LNCaP clone FGC (cell line): ENCODE measurements around the gene ZNF708.
"Not testable (repeated sequence)": the region's sequence is repeated elsewhere in the genome, so short reads cannot be mapped to it uniquely, and the experiment has no call there.

Experiments
- DNase-seq: peaks from one replicate; pipeline ENCODE4 v3.0.0-alpha.2; 2011; ENCODE audit warnings: low read depth
- H3K4me3 ChIP-seq: 2 replicates; pipeline ENCODE4 v1.5.1; 2011; ENCODE audit warnings: mild to moderate bottlenecking, low read depth, low read length, control low read depth
- CTCF ChIP-seq: IDR thresholded peaks from 2 replicates; pipeline ENCODE4 v1.5.1; 2012; ENCODE audit warnings: mild to moderate bottlenecking; ENCODE audit not compliant: control insufficient read depth, insufficient read depth; ENCODE audit errors: extremely low read depth

The ZNF708 gene

GRCh38 chr19:21328885-21329605 is at the start of gene ZNF708:
ZNF708 (minus strand) TSS chr19:21329410; CDS start chr19:21329212, 198 bp downstream.
- peak; percentile 86 for DNase-seq
- TF ChIP-seq CTCF = no peak
- H3K4me3 ChIP-seq = peak within 1 kb of the TSS; percentile 68

- TF ChIP-seq CTCF = no peak
- H3K4me3 ChIP-seq = no peak overlapping the region
- no peak for DNase-seq
Measured at GRCh38 chr19:21362291-21362690, 33.1 kb upstream of the ZNF708 start.

- peak; percentile 95 for DNase-seq
- peak within 1 kb of the TSS; percentile 85 for H3K4me3 ChIP-seq
- no peak for TF ChIP-seq CTCF
Measured at GRCh38 chr19:21358768-21359451, 29.7 kb upstream of the ZNF708 start, which contains the start of gene ZNF738. ZNF738 (plus strand) TSS chr19:21359000; CDS start chr19:21359141, 141 bp downstream.

GRCh38 chr19:21352830-21353229 is 23.6 kb upstream of the ZNF708 start:
- no peak overlapping the region for H3K4me3 ChIP-seq
- DNase-seq = no peak
- TF ChIP-seq CTCF = no peak

- not testable (repeated sequence) for H3K4me3 ChIP-seq, DNase-seq
Measured at GRCh38 chr19:21344841-21345240, 15.6 kb upstream of the ZNF708 start.

- TF ChIP-seq CTCF = no peak
- no peak overlapping the region for H3K4me3 ChIP-seq
- no peak for DNase-seq
Measured at GRCh38 chr19:21335721-21336120, 6.5 kb upstream of the ZNF708 start.

- TF ChIP-seq CTCF = no peak
- DNase-seq = no peak
- H3K4me3 ChIP-seq = peak overlapping the region; percentile 68
Measured at GRCh38 chr19:21328406-21328805, 804 bp downstream of the ZNF708 start.
